Epithelial cell of prostate (primary cell): ENCODE results near the gene PDE6C.

Experiments used
- DNase-seq: peaks from one replicate; pipeline ENCODE4 v3.0.0-alpha.2; 2011; ENCODE audit warnings: low read depth, low spot score
- H3K27ac ChIP-seq: fragments of 450-650 bp; 2 replicates; pipeline ENCODE4 v1.5.1; 2017; ENCODE audit warnings: mild to moderate bottlenecking

The PDE6C gene

DNA sequence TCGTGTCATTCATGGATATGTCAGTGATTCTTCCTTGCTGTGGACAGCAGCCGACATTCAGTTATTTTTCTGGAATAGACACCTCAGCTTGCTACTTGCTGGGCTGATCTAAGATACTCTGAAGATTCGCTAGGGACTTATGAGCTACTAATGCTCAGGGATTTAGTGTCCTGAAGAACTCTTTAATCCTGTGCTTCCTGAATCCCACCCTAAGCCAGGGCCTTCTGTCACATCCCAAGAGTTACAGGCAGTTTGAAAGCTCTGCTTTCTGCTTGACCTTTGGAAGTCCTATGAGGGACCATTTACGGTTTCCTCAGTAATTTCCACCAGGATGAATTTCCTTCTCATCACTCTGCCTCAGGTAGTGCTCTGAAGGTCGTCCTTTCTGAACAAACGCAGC lies at the start of gene PDE6C:
Gene PDE6C, plus strand, starts transcription at position 227 of the 400 bp plus-strand sequence. CDS start 189 bp downstream, outside the sequence.
- no peak within 1 kb of the TSS for H3K27ac ChIP-seq
- DNase-seq: no peak

DNA sequence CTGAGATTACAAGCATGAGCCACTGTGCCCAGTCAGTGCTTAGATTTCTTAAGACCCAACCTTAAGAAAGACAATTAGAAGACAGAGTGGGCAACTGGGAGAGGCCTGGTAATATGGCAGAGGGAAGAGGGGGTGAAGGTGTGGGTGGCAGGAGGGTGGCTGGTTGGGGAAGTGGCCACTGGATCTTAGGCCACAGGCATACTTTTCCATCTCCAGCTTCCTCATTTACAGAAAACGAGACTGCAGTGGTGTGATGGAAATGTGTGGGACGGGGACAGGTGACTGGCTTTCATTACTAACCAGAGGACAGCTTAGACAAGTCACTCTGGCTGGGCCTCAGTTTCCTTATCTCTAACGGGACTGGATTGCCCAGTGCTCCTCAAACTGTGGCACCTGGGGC lies 46.9 kb upstream of the PDE6C start:
- no peak overlapping the region for H3K27ac ChIP-seq
- DNase-seq: no peak

DNA sequence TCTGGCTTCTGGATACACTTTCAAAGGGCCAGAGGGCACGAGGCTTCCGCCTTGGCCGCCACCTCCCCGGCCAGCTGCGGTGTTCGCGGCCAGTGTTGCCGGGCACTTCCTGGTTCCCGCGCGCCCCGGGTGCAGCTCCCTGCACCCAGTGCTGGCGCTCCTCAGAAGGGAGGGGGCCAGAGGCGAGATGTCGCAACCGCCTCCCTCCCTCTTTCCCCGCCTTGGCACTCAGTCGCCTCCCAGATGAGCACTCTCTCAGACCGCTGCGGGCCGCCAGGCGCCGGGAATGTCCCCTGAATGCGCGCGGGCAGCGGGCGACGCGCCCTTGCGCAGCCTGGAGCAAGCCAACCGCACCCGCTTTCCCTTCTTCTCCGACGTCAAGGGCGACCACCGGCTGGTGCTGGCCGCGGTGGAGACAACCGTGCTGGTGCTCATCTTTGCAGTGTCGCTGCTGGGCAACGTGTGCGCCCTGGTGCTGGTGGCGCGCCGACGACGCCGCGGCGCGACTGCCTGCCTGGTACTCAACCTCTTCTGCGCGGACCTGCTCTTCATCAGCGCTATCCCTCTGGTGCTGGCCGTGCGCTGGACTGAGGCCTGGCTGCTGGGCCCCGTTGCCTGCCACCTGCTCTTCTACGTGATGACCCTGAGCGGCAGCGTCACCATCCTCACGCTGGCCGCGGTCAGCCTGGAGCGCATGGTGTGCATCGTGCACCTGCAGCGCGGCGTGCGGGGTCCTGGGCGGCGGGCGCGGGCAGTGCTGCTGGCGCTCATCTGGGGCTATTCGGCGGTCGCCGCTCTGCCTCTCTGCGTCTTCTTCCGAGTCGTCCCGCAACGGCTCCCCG lies 45.7 kb upstream of the PDE6C start, which contains the start of gene FFAR4:
Gene FFAR4, plus strand, starts transcription at position 231 of the 842 bp plus-strand sequence. Its CDS starts 56 bp downstream, at position 287.
- DNase-seq: no peak
- H3K27ac ChIP-seq: no peak within 1 kb of the TSS

DNA sequence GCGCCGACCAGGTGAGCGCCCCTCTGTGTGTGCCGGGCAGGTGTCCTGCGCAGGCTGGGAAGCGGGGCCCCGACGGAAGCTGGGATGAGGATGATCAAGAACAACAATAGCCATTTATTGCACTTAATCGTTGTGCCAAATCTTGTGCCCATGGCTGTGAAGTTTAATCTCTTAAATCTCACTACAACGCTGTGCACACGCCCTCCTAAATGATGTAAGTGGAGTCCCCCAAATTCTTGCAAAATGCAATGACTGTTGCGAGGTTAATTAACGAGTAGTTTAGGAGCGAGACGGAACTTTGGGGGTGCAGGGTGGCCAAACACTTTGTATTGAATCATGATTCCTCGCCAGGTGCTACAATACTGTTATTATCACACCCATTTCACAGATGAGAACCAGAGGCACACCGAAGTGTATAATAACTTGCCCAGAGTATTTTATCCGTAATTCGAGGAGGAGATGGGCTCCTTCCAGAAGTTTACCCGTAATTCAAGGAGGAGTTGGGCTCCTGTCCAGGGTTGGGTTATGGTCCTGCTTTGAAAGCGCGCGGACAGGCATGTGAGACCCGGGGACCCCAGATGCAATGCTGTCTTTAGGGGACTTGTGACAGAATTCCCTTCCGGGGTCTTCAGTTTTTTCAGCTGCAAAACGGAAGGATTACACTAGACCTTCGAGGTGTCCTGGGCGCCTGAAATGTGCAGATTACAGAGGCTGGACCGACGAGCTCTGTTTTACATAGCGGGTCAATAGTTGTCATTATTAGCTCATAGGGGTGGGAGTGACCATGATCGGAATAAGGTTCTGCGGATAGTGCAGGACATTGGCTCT lies 44.8 kb upstream of the PDE6C start:
- H3K27ac ChIP-seq: no peak overlapping the region
- DNase-seq: no peak

DNA sequence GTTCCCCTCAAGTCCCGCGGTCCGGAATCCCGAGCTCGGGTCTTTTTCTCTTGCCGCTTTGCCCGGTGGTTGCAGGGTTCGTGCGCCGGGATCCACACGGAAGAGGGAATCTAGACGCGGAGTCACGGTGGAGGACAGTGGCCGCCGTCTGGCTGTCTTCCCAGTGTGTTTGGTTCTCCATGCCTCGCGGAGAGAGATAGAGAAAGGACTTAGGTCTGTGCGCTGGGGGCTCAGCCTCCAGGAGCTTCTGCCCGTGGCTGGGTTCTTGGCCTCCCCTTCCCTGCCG lies 44.3 kb upstream of the PDE6C start:
- H3K27ac ChIP-seq: no peak overlapping the region
- no peak for DNase-seq

DNA sequence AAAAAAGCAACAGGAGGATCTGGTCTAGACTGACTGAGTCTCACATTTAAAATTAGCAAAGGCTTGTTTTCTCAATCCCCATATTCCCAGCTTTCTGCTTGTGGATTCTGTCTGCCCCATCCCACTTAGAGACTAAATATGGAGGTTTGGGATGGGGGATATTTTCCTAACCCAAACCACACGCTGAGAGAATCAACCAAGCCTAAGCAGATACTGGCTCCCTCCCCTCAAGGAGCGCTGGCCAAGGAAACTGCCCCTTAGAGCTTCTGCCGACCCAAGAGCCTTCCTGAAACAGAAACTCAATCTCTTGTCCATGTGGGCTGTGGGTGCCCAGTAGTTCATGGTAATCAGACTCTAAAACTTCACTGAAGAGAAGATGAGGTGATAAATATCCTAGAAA lies 42.0 kb upstream of the PDE6C start:
- no peak for DNase-seq

DNA sequence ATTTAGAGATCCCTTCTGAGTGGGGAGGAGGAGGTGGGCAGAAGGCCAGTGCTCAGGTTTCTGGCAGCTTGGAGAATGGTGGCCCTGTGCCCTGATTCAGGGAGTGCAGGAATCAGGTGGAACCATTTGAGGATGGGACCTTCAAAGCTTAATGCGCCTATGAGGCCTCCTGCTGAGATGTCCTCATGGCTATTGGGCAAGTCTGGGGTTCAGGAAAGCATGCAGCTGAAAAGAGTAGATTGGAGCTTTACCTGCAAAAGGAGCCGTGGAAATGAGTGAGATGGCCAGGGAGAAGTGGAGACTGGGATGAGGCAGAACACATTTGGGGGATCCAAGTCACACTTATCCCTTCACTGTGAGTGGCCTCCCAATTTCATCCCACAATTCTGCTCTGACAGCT lies 39.7 kb upstream of the PDE6C start:
- DNase-seq: no peak
- no peak overlapping the region for H3K27ac ChIP-seq

More for the DNA sequence above, 42.0 kb upstream of the PDE6C start:
- H3K27ac ChIP-seq: no peak overlapping the region

DNA sequence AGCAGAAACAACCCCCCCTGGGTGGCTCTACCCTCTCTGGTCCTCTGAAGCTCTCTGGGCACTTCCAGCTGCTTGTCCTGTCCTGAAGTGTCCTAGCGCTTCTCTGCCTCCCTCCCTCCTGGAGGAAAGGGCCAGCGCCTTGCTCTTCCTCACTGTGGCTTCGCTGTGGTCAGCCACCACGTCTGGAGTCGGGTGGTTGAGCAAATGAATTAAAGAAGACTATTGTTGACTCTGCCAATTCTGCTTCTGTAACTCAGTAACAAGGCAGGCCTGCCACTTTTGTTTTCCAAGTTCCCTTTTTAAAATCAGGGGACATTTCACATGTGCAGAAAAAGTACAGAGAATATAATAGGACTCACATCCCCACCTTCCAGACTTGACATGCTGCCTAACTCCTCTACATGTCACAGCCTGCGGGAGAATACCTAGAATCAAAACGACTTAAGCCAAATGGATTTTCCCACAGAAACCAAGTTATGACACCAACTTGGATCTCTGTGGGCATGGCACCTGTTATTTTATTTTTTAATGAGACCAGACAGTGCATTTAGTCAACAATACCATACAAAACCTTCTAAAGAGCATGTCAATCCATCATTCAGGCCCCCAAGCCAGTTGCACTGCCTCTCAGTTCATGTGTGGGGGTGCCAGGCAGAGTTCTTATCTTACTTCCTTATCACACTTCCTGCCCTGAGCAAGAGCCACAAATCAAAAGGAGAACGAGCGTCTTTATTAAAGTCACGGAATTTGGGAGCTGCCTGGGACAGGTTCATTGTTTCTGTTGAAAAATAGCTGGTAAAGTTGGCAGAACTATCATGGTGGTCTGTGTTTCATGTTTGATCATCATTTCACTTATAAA lies 39.1 kb upstream of the PDE6C start:
- no peak overlapping the region for H3K27ac ChIP-seq
- no peak for DNase-seq

DNA sequence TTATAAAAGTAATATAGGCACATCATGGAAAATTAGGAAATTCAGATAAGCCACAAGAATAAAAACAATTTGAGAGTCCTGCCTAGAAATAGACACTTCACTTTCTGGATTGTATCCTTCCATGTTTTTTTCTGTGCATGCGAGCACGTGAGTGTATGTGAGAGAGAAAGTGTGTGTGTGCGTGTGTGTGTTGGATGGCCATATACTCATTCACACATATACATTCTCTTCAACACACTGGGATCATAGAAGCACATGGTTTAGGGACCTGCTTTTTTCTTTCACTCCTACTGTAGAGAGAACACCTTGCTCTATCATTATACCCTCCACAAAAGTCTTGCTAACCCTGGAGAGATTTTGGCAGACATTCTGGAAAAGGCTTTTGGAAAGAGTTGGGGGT lies 38.4 kb upstream of the PDE6C start:
- no peak for DNase-seq
- no peak overlapping the region for H3K27ac ChIP-seq

DNA sequence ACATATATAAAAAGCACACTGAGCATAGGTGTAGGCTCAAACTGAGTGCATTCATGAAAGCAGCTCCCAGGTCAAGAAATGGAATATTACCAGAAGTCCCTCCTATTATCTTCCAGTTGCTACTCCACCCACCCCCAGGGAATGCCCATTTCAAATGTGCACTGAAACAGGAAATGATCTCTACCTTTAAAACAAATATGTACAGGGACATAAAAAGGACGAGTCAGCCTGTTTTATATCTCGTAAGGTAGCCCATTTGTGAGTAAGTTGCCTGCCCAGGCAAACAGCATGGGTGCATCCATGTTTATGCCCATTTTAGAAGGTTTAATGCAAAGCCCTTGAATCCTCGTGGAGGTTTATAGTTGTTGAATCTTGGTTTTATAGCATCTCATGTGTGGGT lies 35.4 kb upstream of the PDE6C start:
- no peak for DNase-seq
- H3K27ac ChIP-seq: no peak overlapping the region

DNA sequence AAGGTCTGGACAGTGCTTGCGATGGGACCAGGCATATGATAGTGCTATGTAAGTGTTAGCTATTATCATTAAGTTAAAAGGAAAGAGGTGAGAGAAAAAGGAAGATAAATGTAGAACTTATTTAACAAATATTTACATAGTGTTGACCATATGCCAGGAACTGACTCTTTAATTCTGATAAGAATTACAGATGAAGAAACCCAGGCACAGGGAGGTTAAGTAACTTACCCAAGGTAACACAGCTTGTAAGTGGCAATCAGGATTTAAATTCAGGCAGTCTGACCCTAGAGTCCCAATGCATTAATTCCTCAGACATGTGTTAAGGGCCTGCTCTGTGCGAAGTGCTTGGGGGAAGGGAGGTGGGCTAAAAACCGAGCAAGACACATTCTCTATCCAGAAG lies 34.8 kb upstream of the PDE6C start:
- no peak overlapping the region for H3K27ac ChIP-seq
- no peak for DNase-seq

DNA sequence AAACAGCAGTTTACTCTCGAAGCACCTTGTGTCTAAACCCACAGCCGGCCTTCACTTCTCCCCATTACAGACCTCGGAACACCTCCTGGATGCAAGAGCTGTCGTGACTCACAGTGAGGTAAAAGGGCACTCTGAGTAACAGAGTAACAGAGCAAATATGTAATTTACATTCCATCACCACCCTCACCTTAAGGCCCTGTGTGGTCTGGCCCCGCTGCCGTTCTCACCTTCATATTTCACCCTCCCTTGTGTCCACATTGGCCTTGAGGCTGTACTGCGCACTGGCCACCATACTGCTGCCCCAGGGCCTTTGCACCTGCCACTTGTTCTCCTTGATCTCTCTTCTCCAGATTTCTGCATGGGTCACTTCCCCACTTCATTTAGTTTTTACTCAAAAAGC lies 33.2 kb upstream of the PDE6C start:
- peak; percentile 55 for DNase-seq
- no peak overlapping the region for H3K27ac ChIP-seq

DNA sequence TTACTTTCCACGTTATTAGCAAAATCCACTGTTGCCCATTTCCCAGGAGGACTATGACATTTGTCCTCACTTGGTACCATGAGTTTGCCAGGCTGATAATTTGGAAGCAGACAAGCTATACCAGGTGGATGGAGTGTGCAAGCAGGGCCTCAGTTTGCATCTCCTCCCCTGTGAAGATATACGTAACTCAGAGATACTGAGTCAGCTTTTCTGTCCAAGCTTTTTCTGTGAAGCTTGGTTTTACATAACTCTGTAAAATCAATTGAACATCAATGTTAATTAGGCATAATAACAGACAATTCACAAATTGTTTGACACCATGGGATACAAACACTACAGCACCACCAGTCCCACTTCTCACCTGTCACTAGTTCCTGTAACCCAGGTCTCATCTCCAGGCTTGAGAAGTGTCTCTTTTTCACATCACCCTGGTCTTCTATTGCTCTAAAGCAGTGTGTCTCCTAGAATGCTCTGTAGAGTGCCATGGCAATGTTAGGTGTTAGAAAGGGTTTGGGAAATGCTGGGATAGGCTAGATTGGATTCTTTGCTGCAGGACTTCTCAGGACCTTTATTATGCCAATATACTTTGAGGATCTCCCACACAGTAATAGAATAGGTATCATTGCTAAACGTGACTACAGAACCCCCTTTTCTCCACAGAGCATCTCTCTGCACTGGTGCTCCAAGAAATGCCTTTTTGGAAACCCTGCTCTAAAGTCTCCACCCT lies 32.2 kb upstream of the PDE6C start:
- no peak overlapping the region for H3K27ac ChIP-seq
- DNase-seq: no peak

DNA sequence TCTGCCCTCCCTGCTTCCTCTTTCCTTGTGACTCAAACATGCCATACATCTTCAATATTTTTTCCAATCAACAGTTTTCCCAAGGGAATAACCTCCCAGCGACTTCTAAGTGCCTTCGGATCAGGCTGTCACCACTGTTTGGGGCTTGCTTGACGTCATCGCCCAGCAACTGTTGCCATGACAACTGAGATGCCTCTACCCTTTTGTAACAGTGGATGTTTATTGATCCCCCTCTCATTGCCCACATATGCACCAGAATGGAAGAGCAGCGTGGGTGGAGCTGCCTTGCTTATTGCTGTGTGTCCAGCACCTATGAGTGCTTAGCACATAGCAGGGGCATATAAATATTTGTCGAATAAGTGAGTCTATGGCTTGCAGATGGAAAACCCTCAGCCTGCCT lies 31.5 kb upstream of the PDE6C start:
- no peak for DNase-seq
- no peak overlapping the region for H3K27ac ChIP-seq

DNA sequence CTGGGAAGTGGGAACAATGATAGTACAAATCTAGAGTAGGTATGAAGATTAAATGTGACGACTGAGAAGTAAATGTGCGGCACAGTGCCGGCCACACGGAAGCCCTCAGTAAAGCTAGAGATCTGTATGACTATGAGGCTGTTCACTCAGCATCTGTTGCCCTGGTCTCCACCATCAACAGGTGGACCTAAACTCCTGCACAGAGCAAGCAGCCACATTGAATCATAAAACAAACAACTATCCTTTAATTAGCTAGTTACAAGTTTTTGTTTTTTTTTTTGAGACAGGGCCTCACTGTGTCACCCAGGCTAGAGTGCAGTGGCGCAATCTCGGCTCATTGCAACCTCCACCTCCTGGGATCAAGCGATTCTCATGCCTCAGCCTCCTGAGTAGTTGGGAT lies 27.9 kb upstream of the PDE6C start:
- DNase-seq: no peak
- no peak overlapping the region for H3K27ac ChIP-seq

DNA sequence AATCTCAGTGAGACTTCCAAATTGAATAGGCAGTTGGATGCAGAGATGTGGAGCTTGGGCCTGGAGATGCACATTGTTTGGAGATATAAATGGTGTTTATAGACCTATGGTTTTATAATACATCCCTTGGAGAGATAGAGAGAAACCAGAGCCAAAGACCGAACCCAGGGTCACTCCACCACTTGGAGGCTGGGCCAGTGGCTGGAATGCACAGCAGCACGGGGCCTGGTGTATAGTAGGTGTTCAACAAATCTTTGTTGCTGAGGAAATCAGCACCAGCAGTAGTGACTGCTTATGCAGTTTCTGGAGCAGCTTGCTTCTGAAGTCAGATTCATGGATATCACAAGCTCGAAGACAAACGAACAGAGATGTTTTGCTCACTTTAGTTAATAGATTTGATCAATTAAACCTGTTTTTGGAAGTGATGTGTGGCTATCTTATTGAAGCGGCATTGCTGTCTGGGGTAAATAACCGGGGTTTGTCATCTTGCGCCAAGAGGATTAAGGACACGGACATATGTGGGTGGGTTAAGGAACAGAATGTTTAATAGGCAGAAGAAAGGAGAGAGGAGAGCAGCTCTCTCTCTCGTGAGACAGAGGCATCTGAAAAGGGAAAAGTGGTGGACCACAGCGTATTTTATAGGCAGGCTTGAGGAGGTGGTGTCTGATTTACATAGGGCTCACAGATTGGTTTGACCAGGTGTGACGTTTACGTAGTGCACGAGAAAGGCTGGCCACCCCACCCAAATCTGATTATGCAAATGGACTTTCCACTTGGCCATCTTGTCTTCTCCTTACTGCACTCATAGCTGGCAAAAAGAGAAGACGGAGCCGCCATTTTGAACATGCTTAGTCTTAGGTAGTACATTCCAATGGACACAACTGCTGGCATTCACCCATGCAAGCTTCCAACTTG lies 22.4 kb upstream of the PDE6C start:
- DNase-seq: no peak
- no peak overlapping the region for H3K27ac ChIP-seq

DNA sequence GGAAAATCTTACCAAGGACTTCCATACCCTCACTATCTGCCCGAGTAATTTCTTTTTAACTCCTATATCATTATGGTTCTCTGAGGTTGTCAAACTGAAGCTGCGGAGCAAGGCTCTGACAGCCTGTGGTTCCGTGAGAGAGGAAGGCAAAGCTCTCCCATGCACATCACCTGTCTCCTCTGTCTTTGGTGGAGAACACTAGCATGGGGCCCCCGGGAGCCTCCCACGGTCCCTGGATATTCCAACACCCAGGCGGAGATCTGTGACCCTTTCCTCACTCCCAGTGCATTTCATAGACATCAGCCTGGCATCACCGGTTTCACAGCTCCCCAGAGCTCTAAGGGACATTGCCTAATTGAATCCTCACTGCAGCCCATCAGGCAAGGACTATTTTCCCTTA lies 21.7 kb upstream of the PDE6C start:
- no peak for DNase-seq
- no peak overlapping the region for H3K27ac ChIP-seq

DNA sequence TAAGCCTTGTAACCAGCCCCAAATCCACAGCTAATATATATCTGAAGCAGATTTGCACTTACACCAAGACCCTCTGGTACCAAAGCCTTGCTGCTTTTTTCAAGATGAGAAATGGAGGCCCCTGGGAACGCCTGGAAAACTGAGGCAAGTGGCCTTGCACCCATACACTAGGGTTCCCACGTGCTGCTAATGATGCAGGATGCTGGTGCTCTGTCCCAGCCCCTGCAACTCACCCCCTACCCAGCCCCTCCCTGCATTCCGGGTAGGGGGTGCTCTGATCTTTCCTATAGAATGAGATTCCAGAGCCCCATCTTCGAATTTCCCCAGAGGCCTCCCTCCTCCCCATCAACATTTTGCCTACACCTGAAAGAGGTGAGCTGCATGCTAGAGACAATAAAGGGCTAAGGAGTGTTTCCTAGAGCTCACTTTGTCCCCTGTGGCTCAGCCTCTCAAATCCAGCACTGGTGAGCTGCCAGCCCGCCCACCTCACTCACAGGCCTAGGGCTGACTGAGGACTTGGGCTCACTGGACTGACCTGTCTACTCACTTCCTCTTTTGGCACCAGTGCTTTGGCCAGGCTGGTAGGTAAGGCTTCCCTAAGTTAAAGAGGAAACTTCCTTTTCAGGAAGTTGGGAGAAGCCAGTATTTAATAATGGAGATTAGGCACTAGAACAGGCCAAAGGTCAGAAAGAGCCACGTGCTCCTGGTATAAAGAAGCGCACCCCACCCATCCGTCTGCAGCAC lies 21.1 kb upstream of the PDE6C start:
- H3K27ac ChIP-seq: no peak overlapping the region
- no peak for DNase-seq
